ENCODE results near the gene PFN3. TPM values are rescaled to one million over a fixed set of nuclear protein-coding genes. Genes with fewer than 3 reads are reported as not detected.
A peak's percentile ranks its signal among the peaks of the same experiment; 100 is the strongest.

Gene PFN3
- total and polyA plus RNA-seq, 7 donors = not detected

GRCh38 chr5:177353093-177353492 is 47.4 kb downstream of the PFN3 start:
- Histone ChIP-seq H3K36me3 (peaks cover 0 to 4% (median 0%) of the 10 kb centered on the region in 4 donors), H3K4me1 (peaks cover 0 to 37% (median 27%) of the 10 kb centered on the region in 4 donors), H3K9me3 (no peaks in the 10 kb centered on the region), H3K27ac (no peak overlapping the region), H3K4me3 (no peak overlapping the region), H3K27me3 (peaks cover 0 to under 1% (median 0%) of the 10 kb centered on the region in 3 donors)
- WGBS, 2 donors = 66 to 75% methylated on average over 5 of the region's 5 CpGs
- TF ChIP-seq CTCF (IDR thresholded peaks at IDR 0.05) (no peak), POLR2AphosphoS5 (IDR thresholded peaks at IDR 0.05) (no peak), EP300 (IDR thresholded peaks at IDR 0.05) (no peak), POLR2A (IDR thresholded peaks at IDR 0.05) (no peak)
- intact Hi-C loops (cut with DNase I) = no loop called here
- no peak for DNase-seq

GRCh38 chr5:177351392-177352329 is 48.8 kb downstream of the PFN3 start, which contains the start of gene LMAN2:
Gene LMAN2, minus strand, starts transcription at chr5:177351668. Its CDS starts 21 bp downstream, at chr5:177351647.
- intact Hi-C loops (cut with DNase I) = loop anchor here (2.0 kb wide), 2 partner anchors 15 to 39 kb away; no protein-coding TSS in a partner anchor
- TF ChIP-seq CTCF (IDR thresholded peaks at IDR 0.05) (no peak), POLR2AphosphoS5 (IDR thresholded peaks at IDR 0.05) (peak; percentile 42 to 87 (median 68)), POLR2A (IDR thresholded peaks at IDR 0.05) (peak; percentile 46 to 70), EP300 (IDR thresholded peaks at IDR 0.05) (no peak)
- peak within 1 kb of the TSS; percentile 89 to 96 (median 92) for H3K27ac ChIP-seq
- peaks cover 0 to 6% (median 2%) of the 10 kb centered on the region in 4 donors for H3K36me3 ChIP-seq
- H3K27me3 ChIP-seq = no peaks in the 10 kb centered on the region
- DNase-seq = peak; percentile 96
- peaks cover 0 to 51% (median 34%) of the 10 kb centered on the region in 4 donors for H3K4me1 ChIP-seq
- peak within 1 kb of the TSS; percentile 59 to 93 (median 83) for H3K4me3 ChIP-seq
- 8 to 9% methylated on average over 55 of the region's 55 CpGs for WGBS, 2 donors
- no peaks in the 10 kb centered on the region for H3K9me3 ChIP-seq

GRCh38 chr5:177350776-177351391 is 49.6 kb downstream of the PFN3 start:
- 6 to 14% methylated on average over 19 of the region's 19 CpGs for WGBS, 2 donors
- Histone ChIP-seq H3K4me3 (peak overlapping the region; percentile 59 to 93 (median 83)), H3K27me3 (no peaks in the 10 kb centered on the region), H3K4me1 (peaks cover 0 to 52% (median 36%) of the 10 kb centered on the region in 4 donors), H3K36me3 (peaks cover 0 to 6% (median 2%) of the 10 kb centered on the region in 4 donors), H3K27ac (peak overlapping the region; percentile 89 to 96 (median 92)), H3K9me3 (no peaks in the 10 kb centered on the region)
- intact Hi-C loops (cut with DNase I) = loop anchor here (2.0 kb wide), 2 partner anchors 16 to 38 kb away; no protein-coding TSS in a partner anchor
- no peak for DNase-seq
- TF ChIP-seq CTCF (IDR thresholded peaks at IDR 0.05) (no peak), POLR2AphosphoS5 (IDR thresholded peaks at IDR 0.05) (no peak), POLR2A (IDR thresholded peaks at IDR 0.05) (no peak), EP300 (IDR thresholded peaks at IDR 0.05) (no peak)

Other genes starting within 250 kb of the PFN3 start
- 10 to 100 TPM; 22.3 to 33.6 (median 29.4) TPM for gene RAB24, start 96.9 kb downstream of the PFN3 start, total RNA-seq
- 10 to 100 TPM; 35.4 to 64.6 (median 50.4) TPM for gene RAB24, start 96.9 kb downstream of the PFN3 start, polyA plus RNA-seq
- gene PRELID1, start 96.9 kb downstream of the PFN3 start, total RNA-seq = 10 to 100 TPM; 59.3 to 64.9 (median 62.4) TPM
- gene PRELID1, start 96.9 kb downstream of the PFN3 start, polyA plus RNA-seq = 100 to 1,000 TPM; 231 to 330 (median 257) TPM
- 10 to 100 TPM in 2 of 4 donors, 1 to 10 TPM in 2; 7.2 to 23.8 (median 12.9) TPM for gene MXD3, start 88.8 kb downstream of the PFN3 start, total RNA-seq
- 10 to 100 TPM in 1 of 3 donors, 1 to 10 TPM in 2; 2.1 to 20.7 (median 5.4) TPM for gene MXD3, start 88.8 kb downstream of the PFN3 start, polyA plus RNA-seq
- 100 to 1,000 TPM in 2 of 4 donors, 10 to 100 TPM in 2; 87.5 to 169 (median 98.2) TPM for gene LMAN2, start 49.0 kb downstream of the PFN3 start, total RNA-seq
- 100 to 1,000 TPM in 2 of 3 donors, 10 to 100 TPM in 1; 62.5 to 244 (median 115) TPM for gene LMAN2, start 49.0 kb downstream of the PFN3 start, polyA plus RNA-seq
- 10 to 100 TPM in 3 of 4 donors, 1 to 10 TPM in 1; 9.6 to 26.6 (median 16.7) TPM for gene RGS14, start 42.7 kb downstream of the PFN3 start, total RNA-seq
- 10 to 100 TPM; 12.7 to 21.0 (median 16.2) TPM for gene RGS14, start 42.7 kb downstream of the PFN3 start, polyA plus RNA-seq
- gene SLC34A1, start 16.2 kb downstream of the PFN3 start, total RNA-seq = not detected
- gene SLC34A1, start 16.2 kb downstream of the PFN3 start, polyA plus RNA-seq = under 1 TPM in 1 of 3 donors, not detected in 2; 0.04 TPM
- gene F12, start 8.9 kb upstream of the PFN3 start, total RNA-seq = under 1 TPM in 3 of 4 donors, not detected in 1; 0.36 to 0.83 (median 0.81) TPM
- gene F12, start 8.9 kb upstream of the PFN3 start, polyA plus RNA-seq = 10 to 100 TPM in 1 of 3 donors, 1 to 10 TPM in 2; 3.6 to 14.0 (median 8.1) TPM
- gene GRK6, start 26.0 kb upstream of the PFN3 start, total RNA-seq = 10 to 100 TPM; 16.5 to 29.2 (median 21.3) TPM
- 10 to 100 TPM; 18.7 to 47.9 (median 22.8) TPM for gene GRK6, start 26.0 kb upstream of the PFN3 start, polyA plus RNA-seq
- 1 to 10 TPM in 3 of 4 donors, under 1 TPM in 1; 0.82 to 2.5 (median 1.7) TPM for gene PRR7, start 46.2 kb upstream of the PFN3 start, total RNA-seq
- 1 to 10 TPM in 1 of 3 donors, not detected in 2; 3.7 TPM for gene PRR7, start 46.2 kb upstream of the PFN3 start, polyA plus RNA-seq
- 10 to 100 TPM; 54.8 to 100.0 (median 82.3) TPM for gene DBN1, start 73.0 kb upstream of the PFN3 start, total RNA-seq
- gene DBN1, start 73.0 kb upstream of the PFN3 start, polyA plus RNA-seq = 10 to 100 TPM in 2 of 3 donors, 1 to 10 TPM in 1; 6.0 to 22.2 (median 16.9) TPM
- gene PDLIM7, start 96.9 kb upstream of the PFN3 start, total RNA-seq = 100 to 1,000 TPM; 274 to 923 (median 482) TPM
- 10 to 100 TPM in 2 of 3 donors, 1 to 10 TPM in 1; 7.2 to 58.5 (median 14.4) TPM for gene PDLIM7, start 96.9 kb upstream of the PFN3 start, polyA plus RNA-seq
- 1 to 10 TPM; 4.6 to 8.0 (median 6.5) TPM for gene DOK3, start 109.2 kb upstream of the PFN3 start, total RNA-seq
- 10 to 100 TPM in 1 of 3 donors, 1 to 10 TPM in 2; 3.0 to 20.2 (median 7.2) TPM for gene DOK3, start 109.2 kb upstream of the PFN3 start, polyA plus RNA-seq
- 10 to 100 TPM; 47.8 to 55.1 (median 51.6) TPM for gene DDX41, start 116.3 kb upstream of the PFN3 start, total RNA-seq
- gene DDX41, start 116.3 kb upstream of the PFN3 start, polyA plus RNA-seq = 10 to 100 TPM; 69.7 to 78.4 (median 72.6) TPM
- 10 to 100 TPM; 39.6 to 82.8 (median 43.9) TPM for gene FAM193B, start 153.9 kb upstream of the PFN3 start, total RNA-seq
- gene FAM193B, start 153.9 kb upstream of the PFN3 start, polyA plus RNA-seq = 10 to 100 TPM in 2 of 3 donors, 1 to 10 TPM in 1; 9.0 to 87.4 (median 10.2) TPM
- gene TMED9, start 191.5 kb upstream of the PFN3 start, total RNA-seq = 10 to 100 TPM; 48.9 to 64.5 (median 55.6) TPM
- 100 to 1,000 TPM in 1 of 3 donors, 10 to 100 TPM in 2; 37.2 to 221 (median 73.8) TPM for gene TMED9, start 191.5 kb upstream of the PFN3 start, polyA plus RNA-seq
- 10 to 100 TPM; 13.3 to 18.5 (median 15.6) TPM for gene B4GALT7, start 199.5 kb upstream of the PFN3 start, total RNA-seq
- 10 to 100 TPM in 2 of 3 donors, 1 to 10 TPM in 1; 4.9 to 25.8 (median 13.8) TPM for gene B4GALT7, start 199.5 kb upstream of the PFN3 start, polyA plus RNA-seq

All from sigmoid colon (tissue), 7 donors.